ENCODE measurements around the gene WDR43. TPM values are rescaled to one million over a fixed set of nuclear protein-coding genes. Genes with fewer than 3 reads are reported as not detected.

Gene WDR43
- total RNA-seq, 1 donor from 2014 or later: 117 TPM

DNA sequence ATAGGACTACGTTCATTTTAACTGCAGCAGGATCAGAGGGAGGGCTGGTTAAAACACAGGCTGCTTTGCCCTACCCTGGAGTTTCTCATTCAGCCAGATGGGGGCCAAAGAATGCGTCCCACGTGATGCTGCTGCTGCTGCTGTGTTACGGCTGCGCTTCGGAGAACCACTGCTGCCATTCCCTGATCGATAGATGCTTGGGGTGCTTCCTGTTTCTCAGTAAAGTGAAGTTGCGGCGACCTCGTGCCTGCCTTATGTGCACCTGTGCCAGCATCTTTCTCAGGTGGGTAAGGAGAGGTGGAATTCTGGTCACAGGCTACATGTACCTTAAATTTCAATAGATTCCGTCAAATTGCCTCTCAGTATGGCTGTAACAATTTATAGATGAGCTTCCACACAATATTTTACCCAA is 62.0 kb downstream of the WDR43 start:
- Histone ChIP-seq H3K27me3 (ENCODE audit: control insufficient read depth, insufficient read depth, low read length) (no peaks in the 10 kb centered on the region), H3K4me3 (ENCODE audit: low read depth, low read length) (no peak overlapping the region), H3K36me3 (ENCODE audit: control insufficient read depth, insufficient read depth, low read length) (no peaks in the 10 kb centered on the region)
- TF ChIP-seq CTCF (IDR thresholded peaks at IDR 0.05; ENCODE audit: insufficient read depth, low read length, severe bottlenecking): peak; percentile 14
- DNase-seq (ENCODE audit: low read depth) (no peak), FAIRE-seq (no peak)

- no peaks in the 10 kb centered on the region for H3K27me3 ChIP-seq (ENCODE audit: control insufficient read depth, insufficient read depth, low read length)
- FAIRE-seq: no peak
- no peak overlapping the region for H3K4me3 ChIP-seq (ENCODE audit: low read depth, low read length)
- no peak for TF ChIP-seq CTCF (IDR thresholded peaks at IDR 0.05; ENCODE audit: insufficient read depth, low read length, severe bottlenecking)
- no peaks in the 10 kb centered on the region for H3K36me3 ChIP-seq (ENCODE audit: control insufficient read depth, insufficient read depth, low read length)
- DNase-seq (ENCODE audit: low read depth): no peak
These were observed 62.4 kb downstream of the WDR43 start for GRCh38 chr2:28956890-28957289.

- peak; percentile 62 for TF ChIP-seq CTCF (IDR thresholded peaks at IDR 0.05; ENCODE audit: insufficient read depth, low read length, severe bottlenecking)
- Histone ChIP-seq H3K36me3 (ENCODE audit: control insufficient read depth, insufficient read depth, low read length) (no peaks in the 10 kb centered on the region), H3K27me3 (ENCODE audit: control insufficient read depth, insufficient read depth, low read length) (no peaks in the 10 kb centered on the region), H3K4me3 (ENCODE audit: low read depth, low read length) (no peak overlapping the region)
- no peak for FAIRE-seq
- peak; percentile 63 for DNase-seq (ENCODE audit: low read depth)
These were observed 64.2 kb downstream of the WDR43 start for GRCh38 chr2:28958689-28959088.

DNA sequence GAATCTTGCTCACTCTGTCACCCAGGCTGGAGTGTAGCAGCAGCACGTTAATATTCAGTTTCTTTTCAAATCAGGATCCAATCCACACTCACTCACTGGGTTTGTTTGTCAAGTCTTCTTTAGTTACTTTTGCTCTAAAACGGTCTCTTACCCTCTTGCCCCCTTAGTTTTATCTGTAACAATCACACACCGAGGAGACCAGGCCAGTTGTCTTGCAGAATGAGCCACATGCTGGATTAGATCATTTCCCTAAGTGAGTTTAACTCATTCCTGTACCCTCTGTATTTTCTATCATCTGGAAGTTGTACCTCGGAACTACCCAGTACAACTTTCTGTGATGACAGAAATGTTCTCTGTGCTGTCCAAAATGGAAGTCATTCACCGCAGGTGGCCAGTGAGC is 65.9 kb downstream of the WDR43 start:
- FAIRE-seq (no peak), DNase-seq (ENCODE audit: low read depth) (no peak)
- Histone ChIP-seq H3K36me3 (ENCODE audit: control insufficient read depth, insufficient read depth, low read length) (no peaks in the 10 kb centered on the region), H3K27me3 (ENCODE audit: control insufficient read depth, insufficient read depth, low read length) (no peaks in the 10 kb centered on the region), H3K4me3 (ENCODE audit: low read depth, low read length) (no peak overlapping the region)
- TF ChIP-seq CTCF (IDR thresholded peaks at IDR 0.05; ENCODE audit: insufficient read depth, low read length, severe bottlenecking): no peak

GRCh38 chr2:28962505-28962904 is 68.0 kb downstream of the WDR43 start:
- DNase-seq (ENCODE audit: low read depth) (no peak), FAIRE-seq (no peak)
- no peak overlapping the region for H3K4me3 ChIP-seq (ENCODE audit: low read depth, low read length)
- H3K27me3 ChIP-seq (ENCODE audit: control insufficient read depth, insufficient read depth, low read length): no peaks in the 10 kb centered on the region
- no peak for TF ChIP-seq CTCF (IDR thresholded peaks at IDR 0.05; ENCODE audit: insufficient read depth, low read length, severe bottlenecking)
- H3K36me3 ChIP-seq (ENCODE audit: control insufficient read depth, insufficient read depth, low read length): no peaks in the 10 kb centered on the region

DNA sequence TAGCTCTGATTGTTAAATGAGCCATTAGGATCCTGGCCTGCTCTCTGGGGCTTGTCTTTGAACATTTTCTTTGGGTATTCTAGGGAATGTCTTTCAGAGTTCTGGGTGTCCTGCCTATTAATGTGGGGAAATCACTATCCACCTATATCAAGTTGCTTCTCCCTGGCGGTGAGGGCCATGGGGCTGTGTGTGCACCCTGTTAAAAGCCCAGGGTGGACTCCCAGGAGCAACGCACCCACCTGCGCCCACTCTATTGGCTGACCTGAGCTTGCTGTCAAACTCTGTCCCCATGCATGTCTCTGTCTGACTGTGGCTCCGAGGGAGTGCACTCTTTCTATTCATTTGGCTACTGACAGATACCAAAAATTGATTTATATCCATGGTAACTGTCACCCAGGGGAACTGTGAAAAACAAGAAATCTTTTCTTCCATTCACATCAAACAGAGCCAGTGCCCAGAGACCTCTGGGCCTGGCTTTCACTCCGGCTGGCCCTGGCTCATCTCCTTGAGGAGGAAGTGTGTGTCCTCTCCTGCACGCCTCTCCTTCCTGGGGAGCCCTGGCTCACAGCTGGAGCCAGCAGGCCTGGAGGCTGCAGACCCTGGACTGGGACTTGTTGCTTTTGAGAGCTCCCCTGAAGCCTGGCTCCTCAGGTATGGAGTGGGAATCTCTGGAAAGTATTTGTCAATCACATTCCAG is 76.1 kb downstream of the WDR43 start:
- FAIRE-seq (no peak), DNase-seq (ENCODE audit: low read depth) (no peak)
- Histone ChIP-seq H3K36me3 (ENCODE audit: control insufficient read depth, insufficient read depth, low read length) (no peaks in the 10 kb centered on the region), H3K27me3 (ENCODE audit: control insufficient read depth, insufficient read depth, low read length) (no peaks in the 10 kb centered on the region), H3K4me3 (ENCODE audit: low read depth, low read length) (no peak overlapping the region)
- no peak for TF ChIP-seq CTCF (IDR thresholded peaks at IDR 0.05; ENCODE audit: insufficient read depth, low read length, severe bottlenecking)

Data from bronchial epithelial cell (primary cell).